Skin epidermis (tissue), 12 donors: ENCODE data around the gene CD207.
"Not testable (repeated sequence)": the region's sequence is repeated elsewhere in the genome, so short reads cannot be mapped to it uniquely, and the experiment has no call there.

Experiments used
- H3K27ac ChIP-seq, 21 experiments: fragments of 200-600 bp; sonication (generic) in 11 of 21; one replicate each; pipeline ENCODE4 v1.5.0; 2020; ENCODE audit warnings: mild to moderate bottlenecking in 3 of 21, inconsistent platforms in 2 of 21, moderate library complexity in 2 of 21
- H3K4me3 ChIP-seq, 7 experiments: fragments of 200-600 bp; sonication (generic) in 2 of 7; one replicate each; pipeline ENCODE4 v1.5.0; 2020; ENCODE audit warnings: inconsistent platforms in 2 of 7, mild to moderate bottlenecking in 2 of 7, moderate library complexity in 1 of 7

CD207 gene

DNA sequence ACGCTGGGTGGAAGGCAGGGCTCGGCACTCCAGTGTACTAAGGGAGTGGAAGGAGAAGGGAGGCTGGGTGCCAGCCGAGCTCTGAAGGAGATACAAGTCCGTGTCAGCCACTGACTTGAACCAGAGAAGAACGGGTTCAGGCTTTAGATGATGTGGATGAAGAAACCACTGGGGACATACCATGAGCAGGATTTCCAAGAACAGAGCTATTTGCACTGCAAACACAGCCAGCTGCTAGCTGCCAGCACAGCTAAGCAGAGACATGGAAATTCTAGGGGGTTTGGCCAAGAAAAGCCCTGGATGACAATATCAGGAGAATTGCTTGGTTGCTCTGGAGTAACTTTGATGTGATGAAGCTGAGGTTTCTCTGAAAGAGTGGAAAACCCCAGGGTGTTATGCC, 5.2 kb downstream of the CD207 start:
- no peak overlapping the region for H3K27ac ChIP-seq
- no peak overlapping the region for H3K4me3 ChIP-seq

DNA sequence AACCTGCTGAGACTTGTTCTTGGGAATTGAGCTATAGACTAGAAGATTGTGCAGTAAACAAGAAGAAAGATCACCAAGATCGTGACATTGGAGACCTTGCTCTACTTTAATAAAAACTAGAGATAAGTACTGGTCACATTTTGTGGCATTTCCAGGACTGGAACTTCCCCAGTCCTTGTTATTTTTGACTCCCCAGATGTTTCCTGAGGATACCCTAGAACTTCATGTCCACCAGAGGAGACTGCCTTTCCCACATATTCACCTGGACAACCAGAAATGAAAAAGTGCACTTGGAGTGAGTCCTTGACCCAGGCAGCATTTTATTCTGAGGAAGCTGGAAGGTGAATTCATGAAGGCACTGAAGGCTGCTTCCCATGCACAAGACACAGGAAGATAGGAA, 5.7 kb downstream of the CD207 start:
- Histone ChIP-seq H3K27ac (peak overlapping the region in 1 of 21 experiments; percentile 4), H3K4me3 (no peak overlapping the region)

DNA sequence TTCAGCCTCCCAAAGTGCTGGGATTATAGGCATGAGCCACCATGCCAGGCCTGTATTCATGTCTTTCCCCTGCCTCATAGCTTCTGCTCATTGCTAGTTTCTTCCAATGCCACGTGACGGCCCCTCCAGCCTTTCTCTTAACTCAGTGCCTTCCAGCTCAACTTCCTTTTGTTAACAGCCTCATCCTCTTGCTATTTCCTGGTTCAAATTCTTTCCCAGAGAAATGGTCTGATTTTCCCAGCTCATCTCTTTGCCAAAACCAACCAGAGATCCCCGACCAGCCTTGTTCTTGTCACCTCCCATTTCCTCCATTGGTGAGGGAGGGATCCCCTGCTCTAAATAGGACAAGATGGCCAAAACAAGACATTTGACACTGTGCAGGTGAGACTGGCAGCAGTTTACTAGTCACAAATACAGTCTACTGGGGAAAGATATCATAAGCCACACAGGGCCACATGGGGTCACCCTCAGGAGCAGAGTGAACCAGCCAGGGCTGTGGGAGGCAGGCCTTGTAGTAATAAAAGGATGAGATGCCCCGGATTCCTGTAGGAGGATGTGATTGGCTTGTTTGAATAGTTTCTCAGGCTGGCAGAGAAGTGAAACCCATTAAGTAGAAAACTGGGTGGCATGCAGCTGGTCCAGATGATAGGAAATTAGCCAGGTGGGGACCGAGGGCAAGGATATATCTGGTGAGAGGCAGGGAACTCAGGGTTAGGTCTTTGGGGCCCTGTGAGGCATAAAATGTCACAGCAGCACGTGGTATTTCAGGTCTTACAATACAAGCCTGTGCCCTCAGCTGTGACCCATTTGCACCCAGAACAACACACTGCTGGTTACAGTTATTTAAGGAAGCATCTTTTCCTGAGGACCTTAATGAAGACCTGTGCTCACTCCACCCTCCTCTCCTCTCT, 6.4 kb downstream of the CD207 start:
- H3K4me3 ChIP-seq: no peak overlapping the region
- H3K27ac ChIP-seq: peak overlapping the region in 1 of 21 experiments; percentile 4

DNA sequence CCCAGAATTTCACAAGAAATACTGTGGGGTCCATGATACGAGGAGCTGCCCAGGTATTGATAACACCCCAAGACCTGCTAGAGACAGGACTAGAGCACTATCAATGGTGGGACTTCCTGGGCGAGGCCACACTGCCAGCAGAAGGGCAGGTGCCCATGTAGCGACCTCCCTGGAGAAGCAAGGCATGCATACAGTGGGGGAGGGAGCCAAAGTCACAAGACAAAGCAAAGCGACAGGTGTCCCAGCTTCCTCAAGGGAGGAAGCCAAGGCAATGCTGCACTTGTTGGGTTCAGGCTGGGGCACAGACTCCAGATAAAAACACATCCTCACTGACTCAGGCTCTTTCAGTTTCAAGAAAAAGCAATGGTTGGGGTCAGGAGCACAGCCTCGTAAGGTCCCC, 7.5 kb downstream of the CD207 start:
- no peak overlapping the region for H3K27ac ChIP-seq

DNA sequence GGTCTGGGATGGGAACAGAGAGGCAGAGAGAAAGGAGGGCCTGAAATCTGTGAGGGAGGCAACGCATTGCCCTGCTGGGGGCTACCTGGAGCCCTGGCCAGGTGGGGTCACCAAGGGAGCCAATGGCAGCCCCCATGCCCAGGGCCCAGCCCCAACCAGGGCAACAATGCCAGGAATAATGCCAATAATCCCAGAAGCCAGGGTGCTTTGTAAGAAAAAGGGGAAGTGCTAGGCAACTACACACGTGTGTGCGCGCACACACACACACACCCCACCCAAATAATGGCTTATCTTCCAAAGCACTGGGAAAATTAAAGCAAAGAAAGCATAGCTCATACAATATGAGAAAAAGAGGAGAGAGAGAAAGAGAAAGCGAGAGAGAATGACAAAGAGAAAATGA, 8.2 kb downstream of the CD207 start:
- H3K4me3 ChIP-seq: no peak overlapping the region
- no peak overlapping the region for H3K27ac ChIP-seq

More for the DNA sequence above, 7.5 kb downstream of the CD207 start:
- no peak overlapping the region for H3K4me3 ChIP-seq

DNA sequence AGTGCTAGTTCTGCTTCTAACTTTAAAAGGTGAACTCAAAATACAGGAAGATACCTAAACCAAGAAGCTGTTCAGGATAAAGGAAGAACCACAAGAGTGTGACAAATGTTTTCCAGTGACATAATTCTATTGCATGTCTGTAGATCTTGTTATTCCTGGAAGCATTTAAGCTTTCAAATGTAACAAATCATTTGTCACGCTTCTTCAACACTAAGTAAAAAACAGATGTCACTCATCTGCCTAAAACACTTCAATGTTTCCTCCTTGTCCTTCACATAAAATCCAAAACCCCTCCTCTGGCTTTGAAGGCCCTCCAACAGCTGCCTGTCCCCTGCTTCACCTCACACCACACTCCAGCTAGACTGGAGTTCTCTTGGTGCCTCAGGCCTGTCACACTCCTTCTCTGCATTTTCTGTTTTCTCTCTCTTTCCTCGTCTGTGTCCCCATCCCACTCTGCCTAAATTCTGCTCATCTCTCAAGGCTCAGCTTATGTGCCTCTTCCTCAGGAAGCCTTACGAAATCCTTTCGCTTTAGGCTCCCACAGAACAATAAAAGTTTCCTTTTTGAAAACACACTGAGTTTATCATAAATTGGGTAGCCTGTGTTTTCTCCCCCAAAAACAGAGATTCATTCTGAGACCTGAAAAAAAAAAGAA, 8.8 kb downstream of the CD207 start:
- no peak overlapping the region for H3K4me3 ChIP-seq
- no peak overlapping the region for H3K27ac ChIP-seq

DNA sequence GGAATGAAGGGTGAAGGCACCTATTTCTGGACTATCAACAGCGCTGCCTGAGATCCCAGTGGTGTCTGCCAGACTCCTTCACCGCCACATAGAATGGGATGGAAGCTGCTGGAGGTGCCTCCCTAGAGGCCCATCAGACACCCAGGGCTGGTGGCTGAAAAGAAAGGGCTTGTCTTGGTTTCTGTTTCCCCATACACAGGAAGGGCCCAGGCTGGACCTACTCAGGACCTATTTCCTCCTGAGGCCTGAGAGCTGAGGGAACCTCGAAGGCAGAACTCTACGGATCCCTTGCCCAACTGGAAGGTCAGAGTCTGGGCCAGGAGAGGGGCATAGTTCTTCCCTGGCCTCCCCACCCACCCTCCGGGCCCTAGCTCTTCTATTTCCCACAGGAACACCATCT, 12.4 kb downstream of the CD207 start:
- Histone ChIP-seq H3K27ac (no peak overlapping the region), H3K4me3 (no peak overlapping the region)

DNA sequence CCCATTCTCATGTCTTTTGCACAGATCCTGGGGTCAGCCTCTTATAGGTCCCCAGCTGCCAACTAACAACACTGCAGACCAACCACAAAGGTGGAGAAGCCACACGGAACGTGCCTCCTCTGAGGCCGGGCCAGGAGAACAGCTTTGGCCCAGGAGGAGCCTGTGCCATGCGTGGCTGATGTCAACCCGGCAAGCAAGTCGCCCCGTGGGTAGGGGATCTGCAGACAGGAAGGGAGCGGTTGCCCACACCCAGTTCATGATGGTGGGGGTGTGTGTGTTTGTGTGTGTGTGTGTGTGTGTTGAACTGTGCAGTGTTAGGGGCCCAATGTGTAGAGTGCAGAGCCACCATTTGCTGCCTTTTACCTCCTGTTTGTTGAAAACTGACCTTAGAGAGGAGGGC, 12.8 kb downstream of the CD207 start:
- Histone ChIP-seq H3K4me3 (no peak overlapping the region), H3K27ac (no peak overlapping the region)

DNA sequence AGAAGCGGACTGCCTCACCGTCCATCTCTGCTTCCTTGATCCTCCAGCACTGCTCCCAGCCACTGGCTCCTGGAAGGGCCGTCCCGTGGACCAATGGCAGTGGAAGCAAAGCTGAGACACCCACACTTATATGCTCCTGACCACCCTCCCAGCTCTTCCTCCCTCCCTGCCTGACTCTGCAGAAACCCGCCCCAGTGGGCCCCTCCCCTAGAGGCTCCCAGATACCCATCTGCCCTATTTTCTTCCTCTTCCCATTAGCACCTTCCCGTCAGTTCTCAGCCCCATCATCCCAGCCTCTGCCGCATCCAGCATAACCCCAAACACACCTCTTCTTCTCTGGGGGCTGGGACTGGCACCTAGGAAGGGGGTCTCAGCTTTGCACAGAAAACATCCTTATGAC, 15.1 kb downstream of the CD207 start, which contains the start of gene CLEC4F:
Gene CLEC4F, minus strand, starts transcription at position 101 of the 400 bp plus-strand sequence. Its CDS starts 76 bp downstream, at position 25.
- no peak within 1 kb of the TSS for H3K4me3 ChIP-seq

DNA sequence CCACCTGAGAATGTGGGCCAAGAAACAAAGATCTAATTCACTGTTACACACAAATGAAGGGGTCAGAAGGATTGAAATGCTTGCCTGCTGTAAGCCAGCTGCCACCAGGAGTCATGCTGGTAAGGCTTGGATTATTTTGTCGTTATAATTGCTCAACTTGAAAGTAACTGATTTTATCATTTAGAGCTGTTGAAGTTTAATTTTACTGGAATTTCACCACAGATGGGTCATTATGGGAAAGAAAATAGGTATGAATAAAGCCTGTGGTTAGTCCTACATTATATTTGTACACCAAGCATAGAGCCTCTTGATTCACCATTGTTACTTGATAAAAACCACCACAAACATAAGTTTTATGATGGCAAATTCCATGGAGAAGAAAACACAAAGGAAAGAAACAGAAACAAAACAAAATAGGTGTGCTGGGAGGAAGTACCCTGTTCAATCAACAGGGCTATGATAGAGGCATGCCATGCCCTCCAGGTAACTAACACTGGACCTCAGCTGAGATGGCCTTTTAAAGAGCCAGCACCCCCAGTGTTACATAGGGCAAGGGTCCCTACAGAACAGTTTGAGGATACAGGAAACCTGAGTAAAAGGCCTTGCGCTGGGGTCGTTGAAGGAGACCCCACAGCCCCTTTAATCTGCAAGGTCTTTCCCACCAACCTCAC, 18.2 kb downstream of the CD207 start:
- no peak overlapping the region for H3K4me3 ChIP-seq
- H3K27ac ChIP-seq: no peak overlapping the region

More for the DNA sequence above, 15.1 kb downstream of the CD207 start, which contains the start of gene CLEC4F:
- no peak within 1 kb of the TSS for H3K27ac ChIP-seq

DNA sequence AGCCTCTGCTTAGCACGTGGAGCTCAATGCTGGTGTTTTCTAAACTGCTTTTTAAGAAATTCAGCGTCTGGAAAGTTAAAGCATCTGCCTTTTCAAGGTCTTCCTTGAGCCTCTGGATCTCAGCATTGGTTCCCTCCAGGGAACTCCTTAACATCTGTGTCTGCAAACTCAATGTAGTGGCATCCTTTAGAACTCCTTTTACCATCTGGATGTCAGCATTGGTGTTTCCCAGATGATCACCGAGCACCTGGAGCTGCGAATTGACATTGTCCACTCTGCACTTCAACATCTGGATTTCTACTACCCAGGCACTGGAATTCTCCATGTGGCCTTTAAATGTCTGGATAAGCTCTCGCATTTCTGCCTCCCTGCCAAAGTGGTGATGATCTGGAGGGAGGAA, 18.9 kb downstream of the CD207 start:
- Histone ChIP-seq H3K4me3 (no peak overlapping the region), H3K27ac (no peak overlapping the region)

DNA sequence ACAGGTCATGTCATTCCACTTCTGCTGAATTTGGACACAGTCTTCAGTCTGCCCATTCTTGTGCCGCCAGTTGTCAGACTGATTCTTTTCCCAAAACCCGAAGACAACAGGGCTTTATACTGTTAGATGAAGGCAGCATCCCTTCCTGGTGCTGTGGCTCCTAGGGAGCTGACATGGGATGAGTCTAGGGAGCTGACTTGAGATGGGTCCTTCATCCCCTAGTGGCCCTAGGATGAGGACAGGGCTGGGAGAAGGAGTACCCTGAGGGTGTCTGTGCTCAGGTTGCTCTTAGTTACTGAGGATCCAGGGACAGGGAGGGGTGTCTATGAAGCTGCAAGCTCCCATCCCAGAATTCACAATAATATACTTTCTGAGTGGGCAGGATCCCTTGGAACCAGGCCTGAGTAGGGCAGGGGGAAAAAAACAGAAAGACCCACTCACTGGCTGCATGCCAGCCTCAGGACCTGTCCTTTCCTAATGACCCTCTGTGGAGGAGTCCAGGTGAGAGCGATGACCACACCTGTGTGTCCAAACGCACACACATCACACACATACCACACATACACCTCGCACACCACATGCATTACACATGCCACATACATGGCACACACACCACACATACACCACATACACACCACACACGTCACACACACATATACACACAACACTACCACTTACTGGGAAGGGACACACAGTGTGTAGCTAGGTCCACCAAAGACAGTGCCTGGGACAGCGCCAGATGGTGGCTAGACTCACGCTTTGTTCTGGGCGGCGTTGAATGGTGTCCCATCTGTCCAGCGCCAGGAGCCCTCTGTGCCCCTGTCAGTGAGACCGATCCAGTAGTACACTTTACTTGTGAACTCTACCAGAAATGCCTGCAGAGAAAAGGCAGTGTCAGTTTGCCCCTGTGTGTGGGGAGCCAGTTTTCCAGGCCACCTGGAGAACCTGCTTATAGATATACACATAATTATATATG, 26.3 kb downstream of the CD207 start:
- no peak overlapping the region for H3K27ac ChIP-seq
- H3K4me3 ChIP-seq: no peak overlapping the region

DNA sequence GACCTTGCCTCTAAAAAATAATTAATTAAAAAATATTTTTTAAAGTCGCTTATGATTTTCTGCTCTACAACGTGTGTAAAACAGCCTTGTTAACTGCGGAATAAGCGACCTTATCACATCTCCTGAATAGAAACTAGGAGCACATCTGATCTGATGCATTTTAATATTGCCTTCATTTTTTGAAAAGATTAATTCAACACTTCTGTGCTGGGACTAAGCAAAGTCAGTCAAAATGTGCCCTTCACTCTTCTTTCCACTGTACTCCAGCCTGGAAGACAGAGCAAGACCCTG, 27.8 kb downstream of the CD207 start:
- Histone ChIP-seq H3K27ac (no peak overlapping the region), H3K4me3 (no peak overlapping the region)

DNA sequence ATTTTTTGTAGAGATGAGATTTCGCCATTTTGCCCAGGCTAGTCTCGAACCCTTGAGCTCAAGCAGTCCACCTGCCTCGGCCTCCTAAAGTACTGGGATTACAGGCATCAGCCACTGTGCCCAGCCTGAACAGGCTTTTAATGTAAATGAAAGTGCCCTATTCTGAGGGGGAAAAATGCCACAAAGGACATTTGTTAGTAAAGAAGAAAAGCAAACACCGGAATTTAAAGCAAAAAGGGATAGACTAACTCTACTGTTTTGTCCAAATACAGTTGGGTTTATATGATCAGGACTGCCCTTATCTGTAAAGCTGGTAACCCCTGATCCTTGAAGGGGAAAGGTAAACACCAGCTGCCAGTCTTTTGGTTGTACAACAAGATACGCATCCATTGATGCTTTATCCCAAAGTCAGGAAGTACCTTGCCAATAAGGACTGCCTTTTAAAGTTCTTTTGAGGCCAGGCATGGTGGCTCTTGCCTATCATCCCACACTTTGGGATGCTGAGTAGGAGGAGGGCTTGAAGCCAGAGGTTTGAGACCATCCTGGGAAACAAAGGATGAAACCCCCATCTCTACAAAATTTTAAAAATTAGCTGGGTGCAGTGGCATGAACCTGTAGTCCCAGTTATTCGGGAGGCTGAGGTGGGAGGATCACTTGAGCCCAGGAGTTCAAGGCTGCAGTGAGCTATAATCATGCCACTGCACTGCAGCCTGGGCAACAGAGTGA, 28.4 kb downstream of the CD207 start:
- Histone ChIP-seq H3K27ac (no peak overlapping the region), H3K4me3 (no peak overlapping the region)

DNA sequence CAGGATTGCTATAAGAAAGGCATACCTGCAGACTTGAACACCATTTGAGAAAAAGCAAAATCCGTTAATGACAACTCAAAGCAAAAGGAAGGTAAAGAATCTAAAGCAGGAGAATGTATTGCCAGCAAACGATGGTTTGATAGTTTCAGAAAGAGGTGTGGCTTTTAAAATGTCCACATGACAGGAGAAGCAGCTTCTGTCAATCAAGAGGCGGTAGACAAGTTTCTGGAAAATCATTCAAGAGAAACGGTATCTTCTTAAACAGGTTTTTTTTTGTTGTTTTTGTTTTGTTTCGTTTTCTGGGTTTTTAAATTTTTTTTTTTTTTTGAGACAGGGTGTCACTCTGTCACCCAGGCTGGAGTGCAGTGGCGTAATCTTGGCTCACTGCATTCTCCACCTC, 29.0 kb downstream of the CD207 start:
- Histone ChIP-seq H3K4me3 (no peak overlapping the region), H3K27ac (no peak overlapping the region)

DNA sequence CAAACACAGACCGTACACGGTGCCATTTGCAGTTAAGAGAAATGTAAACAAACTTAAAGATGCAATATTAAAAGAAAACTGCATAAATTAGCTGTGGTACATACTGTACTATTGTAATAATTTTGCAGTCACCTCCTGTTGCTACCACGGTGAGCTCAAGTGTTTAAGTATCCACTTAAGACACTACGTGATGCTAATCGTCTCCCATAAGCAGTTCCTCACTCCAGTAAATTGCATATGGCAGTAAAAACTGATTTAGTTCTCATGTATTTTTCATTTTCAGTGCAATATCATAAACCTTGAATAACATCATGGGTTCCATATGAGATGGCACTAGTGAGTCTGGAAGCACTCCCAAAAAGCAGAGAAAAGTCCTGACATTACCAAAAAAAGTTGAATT, 29.6 kb downstream of the CD207 start:
- Histone ChIP-seq H3K4me3 (no peak overlapping the region), H3K27ac (no peak overlapping the region)

DNA sequence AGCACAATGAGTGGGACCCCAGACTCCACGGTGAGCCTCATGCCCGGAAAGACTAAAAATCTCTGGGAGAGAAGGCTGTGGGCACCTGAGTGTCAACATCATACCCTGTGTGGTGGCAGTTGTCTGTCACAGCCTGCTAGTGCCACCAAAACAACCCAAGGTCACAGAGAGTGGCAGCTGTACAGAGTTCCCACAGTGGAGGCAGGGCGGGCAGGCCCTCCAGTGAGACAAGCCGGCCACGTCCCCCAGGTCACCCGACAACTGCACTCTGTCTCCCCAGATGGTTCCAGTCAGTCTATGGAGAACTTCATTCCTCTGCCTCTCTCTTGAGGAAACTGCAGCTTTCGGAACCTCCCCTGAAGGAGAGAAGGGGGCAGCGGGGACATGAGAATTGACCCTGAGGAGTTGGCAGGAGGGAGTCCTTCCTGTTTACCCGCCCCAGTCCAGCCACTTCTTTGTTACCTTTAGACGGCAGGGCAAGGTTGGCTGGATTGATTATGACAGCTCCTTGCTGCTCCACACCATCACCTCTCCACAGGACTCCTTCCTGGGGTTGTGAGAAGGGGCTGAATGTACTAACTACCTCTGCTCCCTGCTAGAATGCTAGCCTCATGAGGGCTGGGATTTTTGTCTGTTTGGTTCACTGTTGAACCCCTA, 33.9 kb downstream of the CD207 start:
- no peak overlapping the region for H3K4me3 ChIP-seq
- H3K27ac ChIP-seq: no peak overlapping the region

DNA sequence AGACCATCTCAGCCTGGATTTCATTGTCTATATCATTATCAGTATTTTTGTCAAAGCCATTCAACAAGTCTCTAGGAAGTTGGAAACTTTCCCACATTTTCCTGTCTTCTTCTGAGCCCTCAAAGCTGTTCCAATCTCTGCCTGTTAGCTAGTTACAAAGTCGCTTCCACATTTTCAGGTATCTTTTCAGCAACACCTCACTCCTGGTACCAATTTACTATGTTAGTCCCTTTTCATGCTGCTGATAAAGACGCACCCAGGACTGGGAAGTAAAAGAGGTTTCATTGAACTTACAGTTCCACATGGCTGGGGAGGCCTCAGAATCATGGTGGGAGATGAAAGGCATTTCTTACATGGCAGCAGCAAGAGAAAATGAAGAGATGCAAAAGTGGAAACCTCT, 35.9 kb downstream of the CD207 start:
- no peak overlapping the region for H3K27ac ChIP-seq
- no peak overlapping the region for H3K4me3 ChIP-seq

DNA sequence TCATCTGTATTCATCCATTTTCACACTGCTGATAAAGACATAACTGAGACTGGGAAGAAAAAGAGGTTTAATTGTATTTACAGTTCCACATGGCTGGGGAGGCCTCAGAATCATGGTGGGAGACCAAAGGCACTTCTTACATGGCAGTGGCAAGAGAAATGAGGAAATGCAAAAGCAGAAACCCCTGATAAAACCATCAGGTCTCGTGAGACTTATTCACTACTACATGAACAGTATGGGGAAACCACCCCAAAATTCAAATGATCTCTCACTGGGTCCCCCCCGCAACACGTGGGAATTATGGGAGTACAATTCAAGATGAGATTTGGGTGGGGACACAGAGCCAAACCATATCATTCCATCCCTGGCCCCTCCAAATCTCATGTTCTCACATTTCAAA, 37.6 kb downstream of the CD207 start:
- H3K27ac ChIP-seq, H3K4me3 ChIP-seq: not testable (repeated sequence)
